Naive B cell (primary cell): ENCODE results near the gene ENTPD2. TPM values are rescaled to one million over a fixed set of nuclear protein-coding genes. Genes with fewer than 3 reads are reported as not detected.
"Not testable (repeated sequence)": the region's sequence is repeated elsewhere in the genome, so short reads cannot be mapped to it uniquely, and the experiment has no call there.

Experiments used
- ATAC-seq, 2 donors: fragments of 150-1000 bp; cut with Tn5 transposase; 2 replicates each; pipeline ENCODE4 v1.10.0; 2021; ENCODE audit warnings: low read depth in 2 of 2, mild to moderate bottlenecking in 2 of 2, moderate library complexity in 2 of 2
- DNase-seq: peaks from one replicate; pipeline ENCODE4 v3.0.0; 2022
- H3K27ac Mint-ChIP-seq, 6 donors: one replicate each; pipeline ENCODE4 v1.8.0; 2020 to 2022; ENCODE audit warnings: mild to moderate bottlenecking in 6 of 6, mixed read lengths in 6 of 6, moderate library complexity in 5 of 6, inconsistent platforms in 2 of 6
- H3K27me3 Mint-ChIP-seq, 3 donors: one replicate each; pipeline ENCODE4 v1.8.0; 2021 to 2022; ENCODE audit warnings: mixed read lengths in 3 of 3, mild to moderate bottlenecking in 1 of 3
- H3K36me3 Mint-ChIP-seq, 2 donors: one replicate each; pipeline ENCODE4 v1.8.0; 2020 to 2022; ENCODE audit warnings: mixed read lengths in 2 of 2, inconsistent platforms in 1 of 2, mild to moderate bottlenecking in 1 of 2
- H3K4me1 Mint-ChIP-seq, 3 donors: one replicate each; pipeline ENCODE4 v1.8.0; 2020 to 2022; ENCODE audit warnings: mixed read lengths in 3 of 3, inconsistent platforms in 1 of 3, mild to moderate bottlenecking in 1 of 3, moderate library complexity in 1 of 3
- H3K4me3 Mint-ChIP-seq, 8 donors: one replicate each; pipeline ENCODE4 v1.8.0; 2020 to 2022; ENCODE audit warnings: mild to moderate bottlenecking in 8 of 8, mixed read lengths in 8 of 8, moderate library complexity in 8 of 8, inconsistent platforms in 2 of 8
- H3K9me3 Mint-ChIP-seq, 7 donors: one replicate each; pipeline ENCODE4 v1.8.0; 2020 to 2022; ENCODE audit warnings: mixed read lengths in 7 of 7, mild to moderate bottlenecking in 5 of 7, inconsistent platforms in 2 of 7, moderate library complexity in 1 of 7
- polyA plus RNA-seq, 6 donors: library from polyadenylated mRNA; unstranded; fragments of 300-500 nt; fragmentation: Illumina TruSeq; gene quantifications; one replicate each; pipeline ENCODE4 v1.2.3, GENCODE V29; 2021; ENCODE audit warnings: low read depth in 6 of 6

The ENTPD2 gene
- polyA plus RNA-seq, 6 donors from 2014 or later: not detected

GRCh38 chr9:137041124-137041523 is 12.7 kb downstream of the ENTPD2 start:
- Mint-ChIP-seq H3K4me3 (no peak overlapping the region), H3K27me3 (peaks cover 4 to 47% (median 16%) of the 10 kb centered on the region in 3 donors), H3K4me1 (peaks cover 5 to 10% (median 8%) of the 10 kb centered on the region in 3 donors), H3K36me3 (no peaks in the 10 kb centered on the region), H3K9me3 (no peaks in the 10 kb centered on the region), H3K27ac (no peak overlapping the region)
- DNase-seq (no peak), ATAC-seq (no peak)

- ATAC-seq (no peak), DNase-seq (no peak)
- Mint-ChIP-seq H3K27me3 (peaks cover 4 to 47% (median 16%) of the 10 kb centered on the region in 3 donors), H3K9me3 (no peaks in the 10 kb centered on the region), H3K4me3 (no peak overlapping the region), H3K4me1 (peaks cover 5 to 10% (median 8%) of the 10 kb centered on the region in 3 donors), H3K36me3 (no peaks in the 10 kb centered on the region), H3K27ac (no peak overlapping the region)
Measured at GRCh38 chr9:137040568-137040967, 13.3 kb downstream of the ENTPD2 start.

GRCh38 chr9:137039611-137040366 is 14.1 kb downstream of the ENTPD2 start:
- DNase-seq (no peak), ATAC-seq (no peak)
- Mint-ChIP-seq H3K4me1 (peaks cover 5 to 12% (median 5%) of the 10 kb centered on the region in 3 donors), H3K36me3 (no peaks in the 10 kb centered on the region), H3K27me3 (peaks cover 1 to 46% (median 12%) of the 10 kb centered on the region in 3 donors), H3K9me3 (no peaks in the 10 kb centered on the region), H3K4me3 (no peak overlapping the region), H3K27ac (no peak overlapping the region)

GRCh38 chr9:137038916-137039315 is 14.9 kb downstream of the ENTPD2 start:
- Mint-ChIP-seq H3K4me1 (peaks cover 9 to 15% (median 10%) of the 10 kb centered on the region in 3 donors), H3K27me3 (peaks cover 0 to 37% (median 8%) of the 10 kb centered on the region in 3 donors), H3K36me3 (no peaks in the 10 kb centered on the region), H3K27ac (no peak overlapping the region), H3K4me3 (no peak overlapping the region), H3K9me3 (no peaks in the 10 kb centered on the region)
- no peak for DNase-seq
- ATAC-seq: no peak

- H3K4me1 Mint-ChIP-seq: peaks cover 19 to 29% (median 23%) of the 10 kb centered on the region in 3 donors
- ATAC-seq: no peak
- no peak for DNase-seq
- no peak overlapping the region for H3K4me3 Mint-ChIP-seq
- H3K9me3 Mint-ChIP-seq: no peaks in the 10 kb centered on the region
- H3K27me3 Mint-ChIP-seq: peaks cover 0 to 23% (median 8%) of the 10 kb centered on the region in 3 donors
- H3K27ac Mint-ChIP-seq: no peak overlapping the region
- H3K36me3 Mint-ChIP-seq: no peaks in the 10 kb centered on the region
Measured at GRCh38 chr9:137037483-137037882, 16.4 kb downstream of the ENTPD2 start.

GRCh38 chr9:137037035-137037434 is 16.8 kb downstream of the ENTPD2 start:
- no peak overlapping the region for H3K27ac Mint-ChIP-seq

GRCh38 chr9:137035937-137036336 is 17.9 kb downstream of the ENTPD2 start:
- ATAC-seq (no peak), DNase-seq (no peak)
- Mint-ChIP-seq H3K4me1 (peaks cover 27 to 38% (median 31%) of the 10 kb centered on the region in 3 donors), H3K27me3 (peaks cover 0 to 15% (median 8%) of the 10 kb centered on the region in 3 donors), H3K27ac (no peak overlapping the region), H3K4me3 (peak overlapping the region in 1 of 8 donors; percentile 22), H3K36me3 (no peaks in the 10 kb centered on the region), H3K9me3 (no peaks in the 10 kb centered on the region)

More at GRCh38 chr9:137037035-137037434, 16.8 kb downstream of the ENTPD2 start:
- peaks cover 23 to 33% (median 26%) of the 10 kb centered on the region in 3 donors for H3K4me1 Mint-ChIP-seq
- ATAC-seq (no peak), DNase-seq (no peak)
- no peaks in the 10 kb centered on the region for H3K36me3 Mint-ChIP-seq
- no peak overlapping the region for H3K4me3 Mint-ChIP-seq
- H3K27me3 Mint-ChIP-seq: peaks cover 0 to 21% (median 8%) of the 10 kb centered on the region in 3 donors
- H3K9me3 Mint-ChIP-seq: no peaks in the 10 kb centered on the region

GRCh38 chr9:137035507-137035834 is 18.4 kb downstream of the ENTPD2 start:
- H3K27me3 Mint-ChIP-seq: peaks cover 0 to 15% (median 7%) of the 10 kb centered on the region in 3 donors

GRCh38 chr9:137034709-137035506 is 19.0 kb downstream of the ENTPD2 start:
- Mint-ChIP-seq H3K27ac (peak overlapping the region in 5 of 6 donors; percentile 11 to 87 (median 49)), H3K4me1 (peaks cover 35 to 49% (median 41%) of the 10 kb centered on the region in 3 donors), H3K4me3 (peak overlapping the region; percentile 53 to 86 (median 76)), H3K27me3 (peaks cover 0 to 15% (median under 1%) of the 10 kb centered on the region in 3 donors), H3K36me3 (no peaks in the 10 kb centered on the region), H3K9me3 (no peaks in the 10 kb centered on the region)
- DNase-seq (peak; percentile 82), ATAC-seq (peak; percentile 73 to 76)

More at GRCh38 chr9:137035507-137035834, 18.4 kb downstream of the ENTPD2 start:
- Mint-ChIP-seq H3K4me1 (peaks cover 31 to 43% (median 35%) of the 10 kb centered on the region in 3 donors), H3K9me3 (no peaks in the 10 kb centered on the region), H3K27ac (peak overlapping the region in 2 of 6 donors; percentile 11 to 49), H3K4me3 (peak overlapping the region in 2 of 8 donors; percentile 53 to 76), H3K36me3 (no peaks in the 10 kb centered on the region)
- no peak for DNase-seq
- ATAC-seq: no peak

- no peaks in the 10 kb centered on the region for H3K9me3 Mint-ChIP-seq
- peak overlapping the region in 3 of 6 donors; percentile 4 to 87 (median 11) for H3K27ac Mint-ChIP-seq
- no peak for DNase-seq
- H3K4me1 Mint-ChIP-seq: peaks cover 41 to 56% (median 48%) of the 10 kb centered on the region in 3 donors
- no peaks in the 10 kb centered on the region for H3K36me3 Mint-ChIP-seq
- ATAC-seq: no peak
- H3K27me3 Mint-ChIP-seq: peaks cover 0 to 13% (median 0%) of the 10 kb centered on the region in 3 donors
- peak overlapping the region in 6 of 8 donors; percentile 76 to 92 (median 76) for H3K4me3 Mint-ChIP-seq
Measured at GRCh38 chr9:137034039-137034708, 19.7 kb downstream of the ENTPD2 start.

- peak overlapping the region; percentile 39 to 92 (median 74) for H3K4me3 Mint-ChIP-seq
- H3K4me1 Mint-ChIP-seq: peaks cover 41 to 63% (median 52%) of the 10 kb centered on the region in 3 donors
- not testable (repeated sequence) for ATAC-seq, H3K36me3 Mint-ChIP-seq, H3K27me3 Mint-ChIP-seq, H3K9me3 Mint-ChIP-seq, DNase-seq
- peak overlapping the region in 2 of 6 donors; percentile 55 to 72 for H3K27ac Mint-ChIP-seq
Measured at GRCh38 chr9:137033481-137033880, 20.4 kb downstream of the ENTPD2 start.

GRCh38 chr9:137032858-137033257 is 21.0 kb downstream of the ENTPD2 start:
- H3K4me3 Mint-ChIP-seq: peak overlapping the region; percentile 70 to 92 (median 76)
- H3K9me3 Mint-ChIP-seq: no peaks in the 10 kb centered on the region
- ATAC-seq (no peak), DNase-seq (no peak)
- peak overlapping the region in 3 of 6 donors; percentile 55 to 90 (median 66) for H3K27ac Mint-ChIP-seq
- peaks cover 41 to 63% (median 52%) of the 10 kb centered on the region in 3 donors for H3K4me1 Mint-ChIP-seq
- peaks cover 0 to 5% (median 0%) of the 10 kb centered on the region in 3 donors for H3K27me3 Mint-ChIP-seq
- H3K36me3 Mint-ChIP-seq: no peaks in the 10 kb centered on the region
